ENCODE measurements around the gene RRP9. TPM values are rescaled to one million over a fixed set of nuclear protein-coding genes. Genes with fewer than 3 reads are reported as not detected.
"Not testable (repeated sequence)": the region's sequence is repeated elsewhere in the genome, so short reads cannot be mapped to it uniquely, and the experiment has no call there.

RRP9 gene
- total and polyA plus RNA-seq, 12 donors, result 13.4 to 39.8 (median 20.5) TPM

DNA sequence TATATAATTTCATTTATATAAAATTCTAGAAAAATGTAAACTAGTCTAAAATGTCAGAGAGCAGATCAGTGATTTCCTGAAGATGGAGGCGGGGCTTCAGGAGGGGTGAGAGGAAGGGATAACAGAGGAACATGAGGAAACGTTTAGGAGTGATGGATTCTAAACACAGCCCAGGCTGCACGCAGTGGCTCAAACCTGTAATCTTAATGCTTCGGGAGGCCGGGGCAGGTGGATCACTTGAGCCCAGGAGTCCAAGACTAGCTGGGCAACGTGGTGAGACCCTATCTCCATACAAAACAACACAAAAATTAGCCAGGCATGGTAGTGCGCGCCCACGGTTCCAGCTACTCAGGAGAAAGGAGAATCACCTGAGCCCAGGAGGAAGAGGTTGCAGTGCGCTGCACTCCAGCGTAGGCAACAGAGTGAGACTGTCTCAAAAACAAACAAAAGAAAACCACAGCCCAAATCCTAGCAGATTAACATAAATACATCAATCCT lies 20.6 kb downstream of the RRP9 start:
- TF ChIP-seq, protein P1, sequence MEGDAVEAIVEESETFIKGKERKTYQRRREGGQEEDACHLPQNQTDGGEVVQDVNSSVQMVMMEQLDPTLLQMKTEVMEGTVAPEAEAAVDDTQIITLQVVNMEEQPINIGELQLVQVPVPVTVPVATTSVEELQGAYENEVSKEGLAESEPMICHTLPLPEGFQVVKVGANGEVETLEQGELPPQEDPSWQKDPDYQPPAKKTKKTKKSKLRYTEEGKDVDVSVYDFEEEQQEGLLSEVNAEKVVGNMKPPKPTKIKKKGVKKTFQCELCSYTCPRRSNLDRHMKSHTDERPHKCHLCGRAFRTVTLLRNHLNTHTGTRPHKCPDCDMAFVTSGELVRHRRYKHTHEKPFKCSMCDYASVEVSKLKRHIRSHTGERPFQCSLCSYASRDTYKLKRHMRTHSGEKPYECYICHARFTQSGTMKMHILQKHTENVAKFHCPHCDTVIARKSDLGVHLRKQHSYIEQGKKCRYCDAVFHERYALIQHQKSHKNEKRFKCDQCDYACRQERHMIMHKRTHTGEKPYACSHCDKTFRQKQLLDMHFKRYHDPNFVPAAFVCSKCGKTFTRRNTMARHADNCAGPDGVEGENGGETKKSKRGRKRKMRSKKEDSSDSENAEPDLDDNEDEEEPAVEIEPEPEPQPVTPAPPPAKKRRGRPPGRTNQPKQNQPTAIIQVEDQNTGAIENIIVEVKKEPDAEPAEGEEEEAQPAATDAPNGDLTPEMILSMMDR (IDR thresholded peaks at IDR 0.05), result no peak
- TF ChIP-seq POLR2A (IDR thresholded peaks at IDR 0.05), result no peak

DNA sequence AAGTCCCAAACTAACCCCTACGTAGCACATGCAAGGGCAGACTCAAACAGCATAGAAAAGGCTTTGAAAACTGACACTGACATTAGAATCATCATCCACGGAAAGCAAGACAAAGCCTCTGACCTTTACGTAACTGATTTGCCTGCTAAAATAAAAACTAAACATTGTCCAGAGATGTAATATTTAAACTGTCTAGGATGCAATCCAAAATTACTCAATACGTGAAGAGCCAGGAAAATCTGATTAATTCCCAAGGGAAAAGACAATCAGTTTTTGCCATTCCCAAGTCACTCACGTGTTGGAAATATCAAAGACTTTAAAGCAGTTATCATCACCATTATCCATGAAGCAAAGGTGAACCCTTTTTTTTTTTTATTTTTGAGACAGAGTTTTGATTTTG lies 25.3 kb downstream of the RRP9 start:
- WGBS, 4 donors, result 41 to 48% (median 41%) methylated on average over 5 of the region's 5 CpGs
- intact Hi-C loops (cut with DNase I), result no loop called here
- no peaks in the 10 kb centered on the region for H3K4me1 ChIP-seq (replicated peaks in 1 of 2)
- H3K36me3 ChIP-seq (replicated peaks in 1 of 2), result no peaks in the 10 kb centered on the region
- no peak for TF ChIP-seq POLR2A (IDR thresholded peaks at IDR 0.05)
- TF ChIP-seq, protein P1 (IDR thresholded peaks at IDR 0.05), result no peak
- no peaks in the 10 kb centered on the region for H3K27me3 ChIP-seq
- no peaks in the 10 kb centered on the region for H3K9me3 ChIP-seq (replicated peaks in 1 of 3)
- DNase-seq, result no peak
- no peak overlapping the region for H3K4me3 ChIP-seq
- no peak overlapping the region for H3K27ac ChIP-seq

More for the DNA sequence above, 20.6 kb downstream of the RRP9 start:
- DNase-seq, result no peak
- WGBS, 4 donors, result 79 to 82% (median 81%) methylated on average over 11 of the region's 11 CpGs
- no peak overlapping the region for H3K4me3 ChIP-seq
- intact Hi-C loops (cut with DNase I), result no loop called here
- no peak overlapping the region for H3K27ac ChIP-seq
- no peaks in the 10 kb centered on the region for H3K27me3 ChIP-seq
- H3K4me1 ChIP-seq (replicated peaks in 1 of 2), result no peaks in the 10 kb centered on the region
- no peaks in the 10 kb centered on the region for H3K9me3 ChIP-seq (replicated peaks in 1 of 3)
- no peaks in the 10 kb centered on the region for H3K36me3 ChIP-seq (replicated peaks in 1 of 2)

DNA sequence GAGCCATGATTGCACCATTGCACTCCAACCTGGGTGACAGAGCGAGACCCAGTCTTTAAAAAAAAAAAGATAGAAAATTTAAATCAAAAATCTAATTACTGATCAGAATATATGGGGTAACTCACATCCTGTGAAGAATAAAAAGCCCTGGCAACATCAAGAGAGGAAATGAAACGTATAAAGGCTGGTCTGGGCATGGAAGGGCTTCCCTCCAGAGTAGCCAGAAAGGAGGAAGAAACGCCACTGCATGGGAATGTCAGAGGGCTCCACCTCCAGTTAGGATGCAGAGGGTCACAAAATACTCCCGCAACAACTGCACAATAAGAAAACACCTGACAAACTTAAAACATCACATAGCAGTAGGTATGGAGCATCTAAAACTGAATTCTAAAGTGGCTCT lies 33.7 kb downstream of the RRP9 start:
- Histone ChIP-seq H3K36me3 (replicated peaks in 1 of 2) (no peaks in the 10 kb centered on the region), H3K27ac (no peak overlapping the region), H3K9me3 (replicated peaks in 1 of 3) (no peaks in the 10 kb centered on the region), H3K4me3 (no peak overlapping the region), H3K27me3 (no peaks in the 10 kb centered on the region), H3K4me1 (replicated peaks in 1 of 2) (no peaks in the 10 kb centered on the region)
- DNase-seq, result no peak
- no peak for TF ChIP-seq POLR2A (IDR thresholded peaks at IDR 0.05)
- TF ChIP-seq, protein P1 (IDR thresholded peaks at IDR 0.05), result no peak
- 67 to 78% (median 70%) methylated on average over 4 of the region's 4 CpGs for WGBS, 4 donors
- intact Hi-C loops (cut with DNase I), result no loop called here

DNA sequence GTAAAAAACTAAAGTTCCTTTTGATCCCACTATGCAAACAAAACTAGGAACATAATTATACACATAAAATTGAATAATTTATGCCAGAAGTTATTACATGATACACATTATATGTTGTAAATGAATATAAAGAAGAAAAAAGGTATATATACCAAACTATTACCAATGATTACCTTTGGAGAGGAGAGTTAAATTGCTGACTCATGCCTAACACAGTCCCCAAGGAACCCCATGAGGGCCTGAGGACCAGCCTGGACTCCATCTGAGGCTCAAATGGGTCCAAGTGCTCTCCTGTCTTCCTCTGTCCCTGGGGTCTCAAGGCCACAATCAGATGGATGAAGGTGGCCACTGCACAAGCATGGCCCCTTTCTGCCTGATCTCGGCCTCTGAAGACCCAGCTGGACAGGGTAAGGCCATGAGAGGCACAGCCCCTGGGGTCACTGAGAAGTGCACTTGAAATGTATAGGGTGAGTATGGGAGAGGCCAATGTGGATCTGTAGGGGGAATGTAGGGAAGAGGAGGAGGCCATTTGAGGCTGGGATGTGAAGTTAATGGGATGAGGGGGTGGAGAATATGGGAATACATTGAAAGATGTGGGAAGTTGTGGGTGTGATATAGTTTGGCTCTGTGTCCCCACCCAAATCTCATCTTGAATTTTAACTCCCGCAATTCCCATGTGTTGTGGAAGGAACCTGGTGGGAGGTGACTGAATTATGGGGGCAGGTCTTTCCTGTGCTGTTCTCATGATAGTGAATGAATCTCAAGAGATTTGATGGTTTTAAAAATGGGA lies 37.5 kb downstream of the RRP9 start:
- H3K4me3 ChIP-seq, result no peak overlapping the region
- 86 to 100% (median 89%) methylated on average over 2 of the region's 2 CpGs for WGBS, 4 donors
- no peaks in the 10 kb centered on the region for H3K27me3 ChIP-seq
- no peaks in the 10 kb centered on the region for H3K36me3 ChIP-seq (replicated peaks in 1 of 2)
- H3K27ac ChIP-seq, result no peak overlapping the region
- TF ChIP-seq POLR2A (IDR thresholded peaks at IDR 0.05), result no peak
- TF ChIP-seq, protein P1 (IDR thresholded peaks at IDR 0.05), result no peak
- intact Hi-C loops (cut with DNase I), result no loop called here
- no peaks in the 10 kb centered on the region for H3K9me3 ChIP-seq (replicated peaks in 1 of 3)
- no peaks in the 10 kb centered on the region for H3K4me1 ChIP-seq (replicated peaks in 1 of 2)
- no peak for DNase-seq

DNA sequence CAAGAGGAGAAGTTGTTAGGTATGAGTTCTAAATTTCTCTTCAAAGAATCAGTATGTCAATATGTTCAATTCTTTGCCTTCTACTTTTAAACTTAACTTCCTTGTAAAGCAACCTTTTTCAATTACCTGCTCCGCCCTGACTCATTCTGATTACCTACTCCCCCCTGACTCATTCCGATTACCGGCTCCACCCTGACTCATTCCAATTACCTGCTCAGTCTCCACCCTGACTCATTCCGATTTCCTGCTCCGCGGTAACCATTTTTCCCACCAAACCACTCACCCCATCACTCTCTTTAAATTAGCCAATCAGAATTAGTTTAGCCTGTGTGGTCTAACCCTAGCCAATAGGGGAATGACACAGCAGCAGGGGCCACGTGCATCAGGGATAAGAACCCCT lies 39.3 kb downstream of the RRP9 start:
- H3K27ac ChIP-seq; H3K36me3 ChIP-seq (replicated peaks in 1 of 2); H3K9me3 ChIP-seq (replicated peaks in 1 of 3); DNase-seq; H3K4me1 ChIP-seq (replicated peaks in 1 of 2); H3K27me3 ChIP-seq; H3K4me3 ChIP-seq; intact Hi-C loops (cut with DNase I): not testable (repeated sequence)
- 65 to 75% (median 72%) methylated on average over 6 to 7 of the region's 7 CpGs for WGBS, 4 donors

DNA sequence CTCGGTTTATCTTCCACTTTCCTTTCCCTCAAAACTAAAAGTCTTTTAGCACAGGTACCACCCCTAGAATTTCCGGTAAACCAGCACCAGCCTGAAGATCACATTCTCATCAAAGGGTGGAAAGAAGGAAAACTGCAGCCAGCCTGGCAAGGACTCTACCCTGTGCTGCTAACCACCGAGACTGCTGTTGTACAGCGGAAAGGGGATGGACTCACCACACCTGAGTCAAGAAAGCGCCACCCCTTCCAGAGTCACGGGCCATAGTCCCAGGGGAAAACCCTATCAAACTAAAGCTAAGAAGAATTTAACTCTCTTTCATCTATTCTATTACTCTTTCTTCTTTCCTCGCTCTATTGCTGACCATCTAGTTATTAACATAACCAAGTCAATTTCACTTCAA lies 41.7 kb downstream of the RRP9 start:
- intact Hi-C loops (cut with DNase I), result not testable (repeated sequence)

More for the DNA sequence above, 41.7 kb downstream of the RRP9 start:
- not testable (repeated sequence) for H3K36me3 ChIP-seq (replicated peaks in 1 of 2); H3K4me3 ChIP-seq; H3K27ac ChIP-seq; H3K9me3 ChIP-seq (replicated peaks in 1 of 3); DNase-seq; H3K4me1 ChIP-seq (replicated peaks in 1 of 2); H3K27me3 ChIP-seq
- 63 to 75% (median 73%) methylated on average over 7 of the region's 7 CpGs for WGBS, 4 donors

All from adrenal gland (tissue), 12 donors.